PC-9 (cell line): ENCODE results near the gene LSS.

Source experiments
- EZH2 ChIP-seq: fragments of 200-600 bp; sonication (generic); IDR thresholded peaks from 2 replicates; pipeline ENCODE4 v1.8.0; 2017; ENCODE audit warnings: antibody characterized with exemption, low read depth
- TF ChIP-seq, protein P1 (sequence below): fragments of 200-600 bp; sonication (generic); conservative IDR thresholded peaks from 2 replicates; pipeline ENCODE4 v1.6.1; 2017; ENCODE audit warnings: mixed run types, antibody characterized with exemption, mild to moderate bottlenecking, moderate library complexity

DNA sequence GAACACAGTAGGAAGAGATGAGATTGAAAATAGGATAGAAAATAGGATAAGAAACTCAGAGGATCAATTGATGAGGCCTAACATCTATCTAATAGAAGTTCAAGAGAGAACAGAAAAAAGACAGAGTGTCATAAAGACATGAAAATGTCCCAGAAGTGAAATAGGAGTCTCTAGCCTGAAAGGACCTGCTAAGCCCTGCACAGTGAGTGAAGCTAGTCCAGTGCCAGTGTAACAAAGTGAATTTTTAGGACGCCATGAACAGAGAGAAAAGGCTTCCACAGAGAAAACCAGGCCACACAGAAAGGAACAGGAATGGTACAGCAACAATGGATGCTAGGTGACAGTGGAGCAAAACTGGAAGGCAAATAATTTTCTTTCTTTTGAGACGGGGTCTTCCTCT, 20.3 kb upstream of the LSS start:
- TF ChIP-seq, protein P1, sequence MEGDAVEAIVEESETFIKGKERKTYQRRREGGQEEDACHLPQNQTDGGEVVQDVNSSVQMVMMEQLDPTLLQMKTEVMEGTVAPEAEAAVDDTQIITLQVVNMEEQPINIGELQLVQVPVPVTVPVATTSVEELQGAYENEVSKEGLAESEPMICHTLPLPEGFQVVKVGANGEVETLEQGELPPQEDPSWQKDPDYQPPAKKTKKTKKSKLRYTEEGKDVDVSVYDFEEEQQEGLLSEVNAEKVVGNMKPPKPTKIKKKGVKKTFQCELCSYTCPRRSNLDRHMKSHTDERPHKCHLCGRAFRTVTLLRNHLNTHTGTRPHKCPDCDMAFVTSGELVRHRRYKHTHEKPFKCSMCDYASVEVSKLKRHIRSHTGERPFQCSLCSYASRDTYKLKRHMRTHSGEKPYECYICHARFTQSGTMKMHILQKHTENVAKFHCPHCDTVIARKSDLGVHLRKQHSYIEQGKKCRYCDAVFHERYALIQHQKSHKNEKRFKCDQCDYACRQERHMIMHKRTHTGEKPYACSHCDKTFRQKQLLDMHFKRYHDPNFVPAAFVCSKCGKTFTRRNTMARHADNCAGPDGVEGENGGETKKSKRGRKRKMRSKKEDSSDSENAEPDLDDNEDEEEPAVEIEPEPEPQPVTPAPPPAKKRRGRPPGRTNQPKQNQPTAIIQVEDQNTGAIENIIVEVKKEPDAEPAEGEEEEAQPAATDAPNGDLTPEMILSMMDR: no peak
- TF ChIP-seq EZH2: no peak
